ENCODE results near the gene DCXR. TPM values are rescaled to one million over a fixed set of nuclear protein-coding genes. Genes with fewer than 3 reads are reported as not detected.

Gene DCXR
- total and polyA plus RNA-seq, 2 experiments from 2014 or later: 86.9 to 137 TPM

- peak; percentile 100 for DNase-seq (ENCODE audit: low spot score)
- H3K36me3 ChIP-seq (ENCODE audit: insufficient read depth): no peaks in the 10 kb centered on the region
- ATAC-seq: peak; percentile 82
- Mint-ChIP-seq H3K9me3 (no peaks in the 10 kb centered on the region; the same call in 2 of the 3 replicates), H3K27ac (peak within 1 kb of the TSS; percentile 84), H3K4me3 (peak within 1 kb of the TSS; percentile 85), H3K4me1 (peaks cover 11% of the 10 kb centered on the region), H3K36me3 (ENCODE audit: low read depth) (peaks cover 6% of the 10 kb centered on the region), H3K27me3 (ENCODE audit: insufficient read depth, low read depth, poor library complexity) (peaks cover 27% of the 10 kb centered on the region)
- peaks cover 15% of the 10 kb centered on the region for H3K79me2 ChIP-seq (replicated peaks; ENCODE audit: insufficient read depth)
- no peaks in the 10 kb centered on the region for H3K27me3 ChIP-seq (ENCODE audit: insufficient read depth)
- H3K4me1 ChIP-seq (ENCODE audit: insufficient read depth): peaks cover 5% of the 10 kb centered on the region; the same call in 1 of the 2 replicates
- H2AFZ ChIP-seq: peak within 1 kb of the TSS; percentile 86
- H3K9me2 ChIP-seq (ENCODE audit: insufficient read depth): no peaks in the 10 kb centered on the region
- H3K4me3 ChIP-seq: peak within 1 kb of the TSS; percentile 98
- peak within 1 kb of the TSS; percentile 95 for H3K4me2 ChIP-seq
- TF ChIP-seq EZH2phosphoT487 (IDR thresholded peaks at IDR 0.05; ENCODE audit: unreplicated experiment) (no peak), ETS1 (IDR thresholded peaks at IDR 0.05) (peak; percentile 80)
- peaks cover 13% of the 10 kb centered on the region; the same call in 1 of the 2 replicates for H3F3A ChIP-seq (replicated peaks; ENCODE audit: low read depth)
- no peak within 1 kb of the TSS for H3K27ac ChIP-seq (ENCODE audit: low read depth)
- peaks cover 3% of the 10 kb centered on the region for H4K20me1 ChIP-seq (replicated peaks; ENCODE audit: insufficient read depth)
These were observed 14.5 kb downstream of the DCXR start, which contains the start of gene LRRC45 for GRCh38 chr17:82022981-82023446. TSS of gene LRRC45 (plus strand) at chr17:82023305. CDS start at chr17:82023644, 339 bp downstream.

GRCh38 chr17:82022310-82022980 is 15.1 kb downstream of the DCXR start, which contains the start of gene CENPX:
TSS of gene CENPX (minus strand) at chr17:82022878. CDS start at chr17:82022861, 17 bp downstream.
- Mint-ChIP-seq H3K27me3 (ENCODE audit: insufficient read depth, low read depth, poor library complexity) (peaks cover 23% of the 10 kb centered on the region), H3K9me3 (no peaks in the 10 kb centered on the region; the same call in 2 of the 3 replicates), H3K4me3 (peak within 1 kb of the TSS; percentile 85), H3K4me1 (peaks cover 11% of the 10 kb centered on the region), H3K27ac (peak within 1 kb of the TSS; percentile 84), H3K36me3 (ENCODE audit: low read depth) (peaks cover 6% of the 10 kb centered on the region)
- peaks cover 5% of the 10 kb centered on the region; the same call in 1 of the 2 replicates for H3K4me1 ChIP-seq (ENCODE audit: insufficient read depth)
- TF ChIP-seq ZNF462 (CRISPR knock-in tag; IDR thresholded peaks at IDR 0.05) (no peak), NANOG (IDR thresholded peaks at IDR 0.05; ENCODE audit: borderline replicate concordance) (no peak), JUNB (IDR thresholded peaks at IDR 0.05; ENCODE audit: unreplicated experiment) (no peak), POLR2AphosphoS5 (IDR thresholded peaks at IDR 0.05; ENCODE audit: low read depth) (peak; percentile 65), CREB1 (CRISPR knock-in tag; IDR thresholded peaks at IDR 0.05; ENCODE audit: low read depth) (no peak)
- peak within 1 kb of the TSS; percentile 95 for H3K4me2 ChIP-seq
- ATAC-seq (peak; percentile 65), DNase-seq (ENCODE audit: low spot score) (no peak)
- no peaks in the 10 kb centered on the region for H3K36me3 ChIP-seq (ENCODE audit: insufficient read depth)
- H3K4me3 ChIP-seq: peak within 1 kb of the TSS; percentile 98
- H3K9me2 ChIP-seq (ENCODE audit: insufficient read depth): no peaks in the 10 kb centered on the region
- H4K20me1 ChIP-seq (replicated peaks; ENCODE audit: insufficient read depth): peaks cover 3% of the 10 kb centered on the region
- no peaks in the 10 kb centered on the region for H3K27me3 ChIP-seq (ENCODE audit: insufficient read depth)
- no peak within 1 kb of the TSS for H3K27ac ChIP-seq (ENCODE audit: low read depth)
- peak within 1 kb of the TSS; percentile 86 for H2AFZ ChIP-seq
- H3K79me2 ChIP-seq (replicated peaks; ENCODE audit: insufficient read depth): peaks cover 15% of the 10 kb centered on the region
- peaks cover 13% of the 10 kb centered on the region; the same call in 1 of the 2 replicates for H3F3A ChIP-seq (replicated peaks; ENCODE audit: low read depth)

Measured in GM23338 (cell line).